ENCODE results near the gene PTPRG.

DNA sequence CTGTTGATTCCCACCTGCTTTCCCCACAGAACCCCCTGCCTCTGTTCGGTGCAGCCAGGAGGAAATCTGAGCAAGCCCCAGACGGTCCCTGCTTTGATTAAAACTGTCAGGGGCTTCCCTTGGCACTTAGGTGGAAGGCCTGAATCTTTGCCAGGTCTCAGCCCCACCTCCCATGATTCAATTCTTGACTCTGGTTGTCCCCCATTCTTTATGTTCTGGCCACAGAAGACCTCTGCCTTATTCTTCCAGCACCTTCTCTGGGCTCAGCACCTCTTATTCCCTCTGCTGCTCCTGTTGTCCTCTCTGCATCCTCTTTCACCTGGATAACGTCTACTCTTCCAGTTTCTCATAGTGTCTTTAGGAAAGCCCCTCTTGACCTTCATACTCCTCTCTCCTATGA lies 349.4 kb downstream of the PTPRG start:
- TF ChIP-seq, protein P1, sequence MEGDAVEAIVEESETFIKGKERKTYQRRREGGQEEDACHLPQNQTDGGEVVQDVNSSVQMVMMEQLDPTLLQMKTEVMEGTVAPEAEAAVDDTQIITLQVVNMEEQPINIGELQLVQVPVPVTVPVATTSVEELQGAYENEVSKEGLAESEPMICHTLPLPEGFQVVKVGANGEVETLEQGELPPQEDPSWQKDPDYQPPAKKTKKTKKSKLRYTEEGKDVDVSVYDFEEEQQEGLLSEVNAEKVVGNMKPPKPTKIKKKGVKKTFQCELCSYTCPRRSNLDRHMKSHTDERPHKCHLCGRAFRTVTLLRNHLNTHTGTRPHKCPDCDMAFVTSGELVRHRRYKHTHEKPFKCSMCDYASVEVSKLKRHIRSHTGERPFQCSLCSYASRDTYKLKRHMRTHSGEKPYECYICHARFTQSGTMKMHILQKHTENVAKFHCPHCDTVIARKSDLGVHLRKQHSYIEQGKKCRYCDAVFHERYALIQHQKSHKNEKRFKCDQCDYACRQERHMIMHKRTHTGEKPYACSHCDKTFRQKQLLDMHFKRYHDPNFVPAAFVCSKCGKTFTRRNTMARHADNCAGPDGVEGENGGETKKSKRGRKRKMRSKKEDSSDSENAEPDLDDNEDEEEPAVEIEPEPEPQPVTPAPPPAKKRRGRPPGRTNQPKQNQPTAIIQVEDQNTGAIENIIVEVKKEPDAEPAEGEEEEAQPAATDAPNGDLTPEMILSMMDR (IDR thresholded peaks at IDR 0.05), result no peak
- TF ChIP-seq POLR2A (IDR thresholded peaks at IDR 0.05), result no peak

Data from right lobe of liver (tissue), 4 donors.